ENCODE data around the gene GPR107.

- no peak for TF ChIP-seq EZH2phosphoT487 (IDR thresholded peaks at IDR 0.05; ENCODE audit: insufficient read depth, low read depth)
- TF ChIP-seq EZH2 (IDR thresholded peaks at IDR 0.05; ENCODE audit: insufficient read depth, poor library complexity, severe bottlenecking), result no peak
Measured at GRCh38 chr9:130181678-130182380, 128.1 kb downstream of the GPR107 start.

Measured in GM23248 (cell line).